Kidney capillary endothelial cell (primary cell): Measurements from ENCODE around the gene HSD3B1.
"Not testable (repeated sequence)": the region's sequence is repeated elsewhere in the genome, so short reads cannot be mapped to it uniquely, and the experiment has no call there.

ENCODE experiments used
- DNase-seq: peaks from one replicate; pipeline ENCODE4 v3.0.0-alpha.2; 2018; ENCODE audit warnings: low spot score

The HSD3B1 gene

GRCh38 chr1:119553302-119554071, 46.5 kb downstream of the HSD3B1 start:
- DNase-seq, result not testable (repeated sequence)

GRCh38 chr1:119554183-119554582, 47.2 kb downstream of the HSD3B1 start:
- no peak for DNase-seq

GRCh38 chr1:119556423-119556822, 49.4 kb downstream of the HSD3B1 start:
- DNase-seq, result no peak

- DNase-seq, result not testable (repeated sequence)
Measured at GRCh38 chr1:119560402-119560801, 53.4 kb downstream of the HSD3B1 start.

GRCh38 chr1:119564548-119564947, 57.5 kb downstream of the HSD3B1 start:
- DNase-seq, result no peak
